Neural cell (in vitro differentiated cells): Measurements from ENCODE around the gene DGLUCY. TPM values are rescaled to one million over a fixed set of nuclear protein-coding genes. Genes with fewer than 3 reads are reported as not detected.

Source experiments
- H2AFZ ChIP-seq: fragments of 200-600, 300-800 bp; sonication (generic), shearing (Covaris generic); 2 replicates; pipeline ENCODE4 v1.6.0; 2014; ENCODE audit warnings: low read depth, mild to moderate bottlenecking, antibody characterized with exemption, low read length, moderate library complexity
- H3F3A ChIP-seq: fragments of 200-600 bp; shearing (Covaris generic); 2 replicates; pipeline ENCODE4 v1.6.1; 2016; ENCODE audit warnings: mild to moderate bottlenecking, moderate library complexity, mixed read lengths, antibody characterized with exemption, low read length; ENCODE audit not compliant: insufficient read depth, poor library complexity, severe bottlenecking
- H3K27ac ChIP-seq: fragments of 200-600, 300-800 bp; sonication (generic), shearing (Covaris generic); 2 replicates; pipeline ENCODE4 v1.5.1; 2014; ENCODE audit warnings: mild to moderate bottlenecking, low read length, moderate library complexity
- H3K27me3 ChIP-seq: fragments of 300-800, 200-600 bp; sonication (generic), shearing (Covaris generic); 2 replicates; pipeline ENCODE4 v1.6.0; 2014; ENCODE audit warnings: mild to moderate bottlenecking, low read depth, low read length, moderate library complexity; ENCODE audit not compliant: insufficient read depth
- H3K36me3 ChIP-seq: fragments of 300-800, 200-600 bp; sonication (generic), shearing (Covaris generic); 2 replicates; pipeline ENCODE4 v1.5.1; 2014; ENCODE audit warnings: mild to moderate bottlenecking, antibody characterized with exemption, low read length, moderate library complexity; ENCODE audit not compliant: insufficient read depth
- H3K4me2 ChIP-seq: fragments of 300-800, 200-600 bp; sonication (generic), shearing (Covaris generic); 2 replicates; pipeline ENCODE4 v1.6.0; 2014; ENCODE audit warnings: mild to moderate bottlenecking, low read length
- H3K4me3 ChIP-seq: fragments of 300-800, 200-600 bp; sonication (generic), shearing (Covaris generic); 2 replicates; pipeline ENCODE4 v1.5.1; 2014; ENCODE audit warnings: mild to moderate bottlenecking, low read length, moderate library complexity
- H3K79me2 ChIP-seq: fragments of 200-600 bp; shearing (Covaris generic); replicated peaks from 2 replicates; pipeline ENCODE4 v1.6.0; 2014; ENCODE audit warnings: mild to moderate bottlenecking, low read length, moderate library complexity; ENCODE audit not compliant: insufficient read depth
- H3K9ac ChIP-seq: fragments of 300-800, 200-600 bp; sonication (generic), shearing (Covaris generic); 2 replicates; pipeline ENCODE4 v1.6.1; 2016; ENCODE audit warnings: mild to moderate bottlenecking, low read length, mixed read lengths
- H3K9me2 ChIP-seq: fragments of 200-600 bp; shearing (Covaris generic); 2 replicates; pipeline ENCODE4 v1.6.1; 2016; ENCODE audit warnings: mild to moderate bottlenecking, low read length, mixed read lengths; ENCODE audit not compliant: insufficient read depth
- H3K9me3 ChIP-seq: fragments of 200-600, 300-800 bp; sonication (generic), shearing (Covaris generic); 2 replicates; pipeline ENCODE4 v1.6.1; 2016; ENCODE audit warnings: mild to moderate bottlenecking, mixed run types, low read length, moderate library complexity, mixed read lengths
- H4K20me1 ChIP-seq: fragments of 200-600 bp; shearing (Covaris generic); 2 replicates; pipeline ENCODE4 v1.6.1; 2016; ENCODE audit warnings: mild to moderate bottlenecking, mixed run types; ENCODE audit not compliant: insufficient read depth
- CTCF ChIP-seq: fragments of 450-650 bp; IDR thresholded peaks from 2 replicates; pipeline ENCODE4 v1.5.1; 2014; ENCODE audit warnings: antibody characterized with exemption, mild to moderate bottlenecking, moderate library complexity; ENCODE audit not compliant: poor library complexity, severe bottlenecking
- EP300 ChIP-seq: fragments of 450-650 bp; conservative IDR thresholded peaks from 2 replicates; pipeline ENCODE4 v1.6.1; 2014; ENCODE audit warnings: antibody characterized with exemption, mild to moderate bottlenecking, moderate library complexity; ENCODE audit not compliant: poor library complexity, severe bottlenecking
- EZH2 ChIP-seq: fragments of 200-600, 300-800 bp; shearing (Covaris generic), sonication (generic); IDR thresholded peaks from 2 replicates; pipeline ENCODE4 v1.6.1; 2014; ENCODE audit warnings: antibody characterized with exemption, low read length, borderline replicate concordance, mild to moderate bottlenecking; ENCODE audit not compliant: insufficient read depth, poor library complexity, severe bottlenecking
- MXI1 ChIP-seq: fragments of 450-650 bp; conservative IDR thresholded peaks from 2 replicates; pipeline ENCODE4 v1.6.1; 2014; ENCODE audit warnings: antibody characterized with exemption, mild to moderate bottlenecking; ENCODE audit not compliant: poor library complexity, severe bottlenecking
- POLR2AphosphoS5 ChIP-seq: IDR thresholded peaks from 2 replicates; pipeline ENCODE4 v1.6.1; 2012
- RAD21 ChIP-seq: fragments of 450-650 bp; conservative IDR thresholded peaks from 2 replicates; pipeline ENCODE4 v1.6.1; 2014; ENCODE audit warnings: antibody characterized with exemption, mild to moderate bottlenecking, moderate library complexity
- REST ChIP-seq: IDR thresholded peaks from 2 replicates; pipeline ENCODE4 v1.6.1; 2012; ENCODE audit warnings: borderline replicate concordance
- SMC3 ChIP-seq: fragments of 450-650 bp; conservative IDR thresholded peaks from 2 replicates; pipeline ENCODE4 v1.6.1; 2014; ENCODE audit warnings: antibody characterized with exemption, mild to moderate bottlenecking, moderate library complexity; ENCODE audit not compliant: poor library complexity
- TAF1 ChIP-seq: IDR thresholded peaks from 2 replicates; pipeline ENCODE4 v1.6.1; 2012; ENCODE audit warnings: low read depth
- polyA plus RNA-seq: library from polyadenylated mRNA; depleted of rRNA; stranded (reverse); fragments of >200 nt; gene quantifications from 2 replicates; pipeline ENCODE4 v1.2.3, GENCODE V29; 2014

The DGLUCY gene
- polyA plus RNA-seq, 1 donor from 2014 or later, result 30.5 TPM

GRCh38 chr14:91207008-91207407 lies 93.1 kb downstream of the DGLUCY start:
- Histone ChIP-seq H2AFZ (no peak overlapping the region), H3K4me3 (no peak overlapping the region), H3K36me3 (peaks cover 10% of the 10 kb centered on the region), H3F3A (no peaks in the 10 kb centered on the region), H3K79me2 (no peaks in the 10 kb centered on the region), H4K20me1 (no peaks in the 10 kb centered on the region), H3K27me3 (no peaks in the 10 kb centered on the region), H3K9ac (no peak overlapping the region), H3K9me2 (no peaks in the 10 kb centered on the region), H3K9me3 (no peaks in the 10 kb centered on the region), H3K4me2 (no peak overlapping the region), H3K27ac (no peak overlapping the region)
- TF ChIP-seq RAD21, result no peak
- no peak for TF ChIP-seq REST
- no peak for TF ChIP-seq POLR2AphosphoS5
- TF ChIP-seq CTCF, result no peak
- no peak for TF ChIP-seq SMC3
- TF ChIP-seq TAF1, result no peak
- TF ChIP-seq EZH2, result no peak
- TF ChIP-seq MXI1, result no peak
- no peak for TF ChIP-seq EP300

DNA sequence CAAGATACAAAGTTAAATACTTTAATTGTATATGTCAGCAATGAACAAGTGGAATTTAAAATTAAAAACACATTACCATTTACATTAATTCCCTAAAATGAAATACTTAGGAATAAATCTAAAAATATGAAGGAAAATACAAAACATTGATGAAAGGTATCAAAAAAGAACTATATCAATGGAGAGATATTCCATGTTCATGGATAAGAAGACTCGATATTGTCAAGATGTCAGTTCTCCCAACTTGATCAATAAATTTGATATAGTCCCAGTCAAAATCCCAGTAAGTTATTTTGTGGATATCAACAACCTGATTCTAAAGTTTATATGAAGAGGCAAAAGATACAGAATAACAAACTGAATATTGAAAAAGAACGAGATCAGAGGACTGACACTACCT lies 97.1 kb downstream of the DGLUCY start:
- Histone ChIP-seq H3K9ac (no peak overlapping the region), H3K9me2 (no peaks in the 10 kb centered on the region), H4K20me1 (no peaks in the 10 kb centered on the region), H3K79me2 (no peaks in the 10 kb centered on the region), H3K4me2 (no peak overlapping the region), H3K9me3 (no peaks in the 10 kb centered on the region), H3K36me3 (no peaks in the 10 kb centered on the region), H3F3A (no peaks in the 10 kb centered on the region), H2AFZ (no peak overlapping the region), H3K27me3 (no peaks in the 10 kb centered on the region), H3K27ac (no peak overlapping the region), H3K4me3 (no peak overlapping the region)
- TF ChIP-seq EP300 (no peak), POLR2AphosphoS5 (no peak), EZH2 (no peak), CTCF (no peak), RAD21 (no peak), REST (no peak), TAF1 (no peak), MXI1 (no peak), SMC3 (no peak)
